ENCODE data around the gene GNAI1.

The GNAI1 gene

DNA sequence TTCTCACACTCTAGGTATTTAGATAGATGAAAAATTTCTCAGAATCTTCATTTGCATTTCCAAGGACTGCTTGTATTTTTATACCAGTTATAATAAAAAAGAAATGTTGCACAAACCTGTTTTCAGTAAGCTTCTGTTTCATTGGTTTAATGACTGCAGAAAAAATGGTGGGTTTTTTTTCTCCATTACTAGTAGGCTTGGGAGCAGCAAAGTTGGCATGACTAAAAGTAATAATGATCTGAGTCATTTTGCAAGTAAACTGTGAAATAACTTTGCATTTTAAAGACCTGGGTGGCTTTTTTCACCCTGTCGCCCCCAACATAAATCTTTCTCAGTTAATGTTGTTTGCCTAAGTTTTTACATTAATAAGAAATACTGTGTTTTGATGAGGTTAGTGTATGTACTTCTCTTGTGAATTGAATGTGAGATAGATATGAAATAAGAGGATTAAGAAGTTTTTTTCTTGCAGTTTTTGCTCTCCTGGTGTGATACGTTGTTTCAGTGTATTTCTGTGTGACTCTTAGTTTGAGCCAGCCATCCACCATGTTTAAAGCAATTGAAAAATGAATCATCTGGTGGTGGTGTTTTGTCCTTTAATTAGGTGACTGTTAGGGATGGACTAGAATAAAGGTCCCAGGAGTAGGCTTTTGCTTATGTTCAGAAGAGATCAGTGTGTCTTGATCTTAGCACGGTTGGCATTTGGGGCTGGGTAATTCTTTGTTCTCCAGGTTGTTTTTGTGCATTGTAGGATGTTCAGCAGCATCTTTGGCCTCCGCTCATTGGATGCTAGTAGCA is 1.8 kb downstream of the GNAI1 start:
- Histone ChIP-seq H3F3A (ENCODE audit: insufficient read depth, low read length) (peaks cover 18% of the 10 kb centered on the region; the same call in 1 of the 2 replicates), H3K27ac (ENCODE audit: low read length) (no peak overlapping the region), H3K27me3 (replicated peaks; ENCODE audit: insufficient read depth, low read length) (no peaks in the 10 kb centered on the region; the same call in 1 of the 2 replicates), H3K9me3 (replicated peaks; ENCODE audit: insufficient read depth, low read length) (no peaks in the 10 kb centered on the region), H3K36me3 (replicated peaks; ENCODE audit: insufficient read depth, low read length) (no peaks in the 10 kb centered on the region), H3K9ac (ENCODE audit: low read length) (peak overlapping the region; percentile 40; the same call in 1 of the 2 replicates), H3K9me2 (replicated peaks; ENCODE audit: insufficient read depth, low read length) (no peaks in the 10 kb centered on the region), H3K4me3 (ENCODE audit: low read length) (peak overlapping the region; percentile 77), H3K79me2 (ENCODE audit: low read length) (peaks cover 53% of the 10 kb centered on the region), H3K4me2 (ENCODE audit: low read depth, low read length) (peak overlapping the region; percentile 82), H4K20me1 (ENCODE audit: insufficient read depth, low read length) (no peaks in the 10 kb centered on the region; the same call in none of the 2 replicates), H2AFZ (ENCODE audit: low read length) (no peak overlapping the region), H3K4me1 (ENCODE audit: low read length) (peaks cover 8% of the 10 kb centered on the region)
- TF ChIP-seq EZH2phosphoT487 (IDR thresholded peaks at IDR 0.05; ENCODE audit: low read length) (no peak), EZH2 (optimal IDR thresholded peaks at IDR 0.05; ENCODE audit: low read depth, low read length) (no peak)
- TF ChIP-seq, protein P1, sequence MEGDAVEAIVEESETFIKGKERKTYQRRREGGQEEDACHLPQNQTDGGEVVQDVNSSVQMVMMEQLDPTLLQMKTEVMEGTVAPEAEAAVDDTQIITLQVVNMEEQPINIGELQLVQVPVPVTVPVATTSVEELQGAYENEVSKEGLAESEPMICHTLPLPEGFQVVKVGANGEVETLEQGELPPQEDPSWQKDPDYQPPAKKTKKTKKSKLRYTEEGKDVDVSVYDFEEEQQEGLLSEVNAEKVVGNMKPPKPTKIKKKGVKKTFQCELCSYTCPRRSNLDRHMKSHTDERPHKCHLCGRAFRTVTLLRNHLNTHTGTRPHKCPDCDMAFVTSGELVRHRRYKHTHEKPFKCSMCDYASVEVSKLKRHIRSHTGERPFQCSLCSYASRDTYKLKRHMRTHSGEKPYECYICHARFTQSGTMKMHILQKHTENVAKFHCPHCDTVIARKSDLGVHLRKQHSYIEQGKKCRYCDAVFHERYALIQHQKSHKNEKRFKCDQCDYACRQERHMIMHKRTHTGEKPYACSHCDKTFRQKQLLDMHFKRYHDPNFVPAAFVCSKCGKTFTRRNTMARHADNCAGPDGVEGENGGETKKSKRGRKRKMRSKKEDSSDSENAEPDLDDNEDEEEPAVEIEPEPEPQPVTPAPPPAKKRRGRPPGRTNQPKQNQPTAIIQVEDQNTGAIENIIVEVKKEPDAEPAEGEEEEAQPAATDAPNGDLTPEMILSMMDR (IDR thresholded peaks at IDR 0.05; ENCODE audit: low read length): no peak
- no peak for DNase-seq

- Histone ChIP-seq H3K4me1 (ENCODE audit: low read length) (peaks cover 8% of the 10 kb centered on the region), H3K27me3 (replicated peaks; ENCODE audit: insufficient read depth, low read length) (no peaks in the 10 kb centered on the region; the same call in 1 of the 2 replicates), H3F3A (ENCODE audit: insufficient read depth, low read length) (peaks cover 18% of the 10 kb centered on the region; the same call in 1 of the 2 replicates), H3K9me2 (replicated peaks; ENCODE audit: insufficient read depth, low read length) (no peaks in the 10 kb centered on the region), H2AFZ (ENCODE audit: low read length) (no peak overlapping the region), H3K9me3 (replicated peaks; ENCODE audit: insufficient read depth, low read length) (no peaks in the 10 kb centered on the region), H3K36me3 (replicated peaks; ENCODE audit: insufficient read depth, low read length) (no peaks in the 10 kb centered on the region), H3K27ac (ENCODE audit: low read length) (no peak overlapping the region), H3K4me2 (ENCODE audit: low read depth, low read length) (no peak overlapping the region), H3K9ac (ENCODE audit: low read length) (no peak overlapping the region), H3K79me2 (ENCODE audit: low read length) (peaks cover 63% of the 10 kb centered on the region), H4K20me1 (ENCODE audit: insufficient read depth, low read length) (no peaks in the 10 kb centered on the region; the same call in none of the 2 replicates), H3K4me3 (ENCODE audit: low read length) (no peak overlapping the region)
- DNase-seq: no peak
- TF ChIP-seq, protein P1 (IDR thresholded peaks at IDR 0.05; ENCODE audit: low read length): no peak
- TF ChIP-seq EZH2phosphoT487 (IDR thresholded peaks at IDR 0.05; ENCODE audit: low read length) (no peak), EZH2 (optimal IDR thresholded peaks at IDR 0.05; ENCODE audit: low read depth, low read length) (no peak)
Observed at GRCh38 chr7:80137410-80137809, 2.8 kb downstream of the GNAI1 start.

GRCh38 chr7:80139236-80139635 is 4.6 kb downstream of the GNAI1 start:
- Histone ChIP-seq H2AFZ (ENCODE audit: low read length) (no peak overlapping the region), H3K4me1 (ENCODE audit: low read length) (peaks cover 6% of the 10 kb centered on the region), H3K9ac (ENCODE audit: low read length) (no peak overlapping the region), H3F3A (ENCODE audit: insufficient read depth, low read length) (peaks cover 9% of the 10 kb centered on the region; the same call in 1 of the 2 replicates), H3K4me3 (ENCODE audit: low read length) (no peak overlapping the region), H3K27ac (ENCODE audit: low read length) (no peak overlapping the region), H3K9me2 (replicated peaks; ENCODE audit: insufficient read depth, low read length) (no peaks in the 10 kb centered on the region), H3K4me2 (ENCODE audit: low read depth, low read length) (no peak overlapping the region), H3K9me3 (replicated peaks; ENCODE audit: insufficient read depth, low read length) (no peaks in the 10 kb centered on the region), H3K79me2 (ENCODE audit: low read length) (peaks cover 80% of the 10 kb centered on the region), H3K36me3 (replicated peaks; ENCODE audit: insufficient read depth, low read length) (no peaks in the 10 kb centered on the region), H3K27me3 (replicated peaks; ENCODE audit: insufficient read depth, low read length) (no peaks in the 10 kb centered on the region; the same call in 1 of the 2 replicates), H4K20me1 (ENCODE audit: insufficient read depth, low read length) (no peaks in the 10 kb centered on the region; the same call in none of the 2 replicates)
- DNase-seq: no peak
- TF ChIP-seq, protein P1 (IDR thresholded peaks at IDR 0.05; ENCODE audit: low read length): no peak
- no peak for TF ChIP-seq EZH2 (optimal IDR thresholded peaks at IDR 0.05; ENCODE audit: low read depth, low read length)
- no peak for TF ChIP-seq EZH2phosphoT487 (IDR thresholded peaks at IDR 0.05; ENCODE audit: low read length)
